Activated naive CD8-positive, alpha-beta T cell (primary cell): Measurements from ENCODE around the gene AFF4.
A peak's percentile ranks its signal among the peaks of the same experiment; 100 is the strongest.

Experiments used
- H3K27ac Mint-ChIP-seq: one replicate; pipeline ENCODE4 v1.8.0; 2021; ENCODE audit warnings: mixed read lengths
- H3K27me3 Mint-ChIP-seq: one replicate; pipeline ENCODE4 v1.8.0; 2021; ENCODE audit warnings: mixed read lengths
- H3K36me3 Mint-ChIP-seq: one replicate; pipeline ENCODE4 v1.8.0; 2021; ENCODE audit warnings: mixed read lengths
- H3K4me1 Mint-ChIP-seq: one replicate; pipeline ENCODE4 v1.8.0; 2021; ENCODE audit warnings: low read depth, mixed read lengths
- H3K4me3 Mint-ChIP-seq: one replicate; pipeline ENCODE4 v1.8.0; 2021; ENCODE audit warnings: mild to moderate bottlenecking, mixed read lengths
- H3K9me3 Mint-ChIP-seq: one replicate; pipeline ENCODE4 v1.8.0; 2021; ENCODE audit warnings: low read depth, mixed read lengths

AFF4 gene

DNA sequence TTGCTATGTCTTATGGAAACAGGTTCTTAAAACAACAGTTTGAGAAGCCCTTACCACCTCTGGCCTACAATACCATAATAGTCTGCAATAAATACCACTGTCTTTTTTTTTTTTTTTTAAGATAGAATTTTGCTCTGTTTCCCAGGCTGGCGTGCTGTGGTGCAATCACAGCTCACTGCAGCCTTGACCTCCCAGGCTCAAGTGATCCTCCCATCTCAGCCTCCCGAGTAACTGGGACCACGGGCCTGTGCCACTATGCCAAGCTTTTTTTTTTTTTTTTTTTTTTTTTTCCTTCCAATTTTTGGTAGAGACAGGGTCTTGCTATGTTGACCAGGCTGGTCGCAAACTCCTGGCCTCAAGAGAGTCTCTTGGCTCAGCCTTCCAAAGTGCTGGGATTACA, 37.0 kb downstream of the AFF4 start:
- Mint-ChIP-seq H3K4me1 (peaks cover 21% of the 10 kb centered on the region), H3K27me3 (no peaks in the 10 kb centered on the region), H3K36me3 (peaks cover 21% of the 10 kb centered on the region), H3K4me3 (no peak overlapping the region), H3K9me3 (no peaks in the 10 kb centered on the region), H3K27ac (no peak overlapping the region)

DNA sequence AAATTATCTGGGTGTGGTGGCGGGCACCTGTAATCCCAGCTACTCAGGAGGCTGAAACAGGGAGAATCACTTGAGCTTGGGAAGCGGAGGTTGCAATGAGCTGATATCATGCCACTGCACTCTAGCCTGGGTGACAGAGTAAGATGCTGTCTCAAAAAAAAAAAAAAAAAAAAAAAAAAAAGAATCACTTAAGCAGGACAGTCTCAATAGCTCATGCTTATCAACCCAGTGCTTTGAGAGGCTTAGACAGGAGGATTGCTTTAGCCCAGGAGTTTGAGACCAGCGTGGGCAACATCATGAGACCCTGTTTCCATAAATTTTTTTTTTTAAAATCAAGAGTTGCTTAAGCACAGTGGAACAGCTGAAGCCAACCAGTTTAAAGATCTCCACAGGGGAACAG, 47.3 kb downstream of the AFF4 start:
- Mint-ChIP-seq H3K27ac (no peak overlapping the region), H3K4me3 (no peak overlapping the region), H3K4me1 (peaks cover 4% of the 10 kb centered on the region), H3K36me3 (peaks cover 7% of the 10 kb centered on the region), H3K27me3 (no peaks in the 10 kb centered on the region), H3K9me3 (no peaks in the 10 kb centered on the region)

DNA sequence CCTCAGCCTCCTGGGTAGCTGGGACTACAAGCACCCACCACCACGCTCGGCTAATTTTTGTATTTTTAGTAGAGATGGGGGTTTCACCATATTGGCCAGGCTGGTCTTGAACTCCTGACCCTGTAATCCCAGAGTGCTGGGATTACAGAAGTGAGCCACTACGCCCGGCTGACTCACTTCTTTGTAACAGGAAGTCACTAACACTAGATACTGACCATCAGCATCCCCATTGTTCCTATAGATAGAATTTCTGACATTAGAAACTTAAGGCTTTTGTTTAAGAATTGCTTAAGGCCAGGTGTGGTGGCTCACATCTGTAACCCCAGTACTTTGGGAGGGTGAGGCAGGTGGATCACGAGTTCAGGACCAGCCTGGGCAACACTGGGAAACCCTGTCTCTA, 47.8 kb downstream of the AFF4 start:
- no peaks in the 10 kb centered on the region for H3K27me3 Mint-ChIP-seq
- H3K4me3 Mint-ChIP-seq: no peak overlapping the region
- peaks cover 6% of the 10 kb centered on the region for H3K36me3 Mint-ChIP-seq
- no peaks in the 10 kb centered on the region for H3K9me3 Mint-ChIP-seq
- H3K27ac Mint-ChIP-seq: no peak overlapping the region
- H3K4me1 Mint-ChIP-seq: peaks cover 3% of the 10 kb centered on the region

DNA sequence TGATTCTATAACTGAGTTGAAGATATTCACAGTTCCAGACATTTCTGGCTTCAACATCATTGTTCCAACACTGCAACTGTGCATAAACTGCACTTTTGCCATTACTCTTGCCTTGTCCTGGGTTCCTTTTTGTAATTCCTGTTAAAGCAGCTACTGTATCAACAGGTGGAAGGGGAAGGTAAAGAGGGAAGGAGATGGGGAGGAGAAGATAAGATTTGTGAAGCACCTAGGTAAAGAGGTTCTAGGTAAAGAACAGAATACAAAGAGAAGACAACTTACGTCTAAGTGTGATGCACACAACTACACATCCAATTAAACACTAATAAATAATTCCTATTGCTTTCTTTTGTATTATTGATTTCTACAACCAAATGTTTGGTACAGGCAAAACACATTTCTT, 53.7 kb downstream of the AFF4 start:
- Mint-ChIP-seq H3K27ac (no peak overlapping the region), H3K36me3 (peaks cover 9% of the 10 kb centered on the region), H3K9me3 (no peaks in the 10 kb centered on the region), H3K4me1 (peaks cover 5% of the 10 kb centered on the region), H3K27me3 (no peaks in the 10 kb centered on the region), H3K4me3 (no peak overlapping the region)

DNA sequence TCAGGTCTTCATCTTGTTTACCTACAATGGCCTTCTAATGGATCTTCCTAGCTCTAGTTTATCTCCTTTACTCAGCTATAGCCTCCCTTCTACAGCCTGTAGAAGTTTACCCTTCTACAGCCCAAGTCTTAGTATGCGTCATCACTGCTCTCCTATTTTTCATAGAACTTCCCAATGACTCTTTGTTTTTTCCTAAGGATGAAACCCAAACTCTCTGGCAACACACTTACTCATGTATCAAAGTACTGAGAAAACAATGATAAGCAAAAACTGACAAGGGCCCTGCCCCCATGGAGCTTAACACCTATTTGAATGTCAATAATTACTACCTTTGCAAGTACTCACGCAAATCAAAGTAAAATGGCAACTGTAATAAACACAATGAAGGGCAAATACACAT, 56.3 kb downstream of the AFF4 start:
- Mint-ChIP-seq H3K4me1 (peaks cover 5% of the 10 kb centered on the region), H3K4me3 (no peak overlapping the region), H3K27ac (no peak overlapping the region), H3K36me3 (peaks cover 8% of the 10 kb centered on the region), H3K27me3 (no peaks in the 10 kb centered on the region), H3K9me3 (no peaks in the 10 kb centered on the region)

DNA sequence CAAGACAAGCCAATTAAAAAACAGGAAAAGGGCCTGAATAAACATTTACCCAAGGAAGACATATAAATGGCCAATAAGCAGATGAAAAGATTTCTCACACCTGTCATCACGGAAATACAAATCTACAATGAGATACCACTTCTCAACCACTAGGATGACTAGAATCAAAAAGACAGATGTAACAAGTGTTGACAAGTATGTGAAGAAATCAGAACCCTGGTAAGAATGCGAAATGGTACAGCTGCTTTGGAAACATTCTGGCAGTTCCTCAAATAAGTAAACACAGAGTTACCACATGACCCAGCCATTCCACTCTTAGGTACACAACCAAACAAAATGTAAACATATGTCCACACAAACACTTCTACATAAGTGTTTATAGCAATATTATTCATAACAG, 57.5 kb downstream of the AFF4 start:
- peaks cover 5% of the 10 kb centered on the region for H3K36me3 Mint-ChIP-seq
- H3K4me3 Mint-ChIP-seq: no peak overlapping the region
- no peaks in the 10 kb centered on the region for H3K27me3 Mint-ChIP-seq
- H3K9me3 Mint-ChIP-seq: no peaks in the 10 kb centered on the region
- H3K27ac Mint-ChIP-seq: no peak overlapping the region
- H3K4me1 Mint-ChIP-seq: peaks cover 5% of the 10 kb centered on the region

DNA sequence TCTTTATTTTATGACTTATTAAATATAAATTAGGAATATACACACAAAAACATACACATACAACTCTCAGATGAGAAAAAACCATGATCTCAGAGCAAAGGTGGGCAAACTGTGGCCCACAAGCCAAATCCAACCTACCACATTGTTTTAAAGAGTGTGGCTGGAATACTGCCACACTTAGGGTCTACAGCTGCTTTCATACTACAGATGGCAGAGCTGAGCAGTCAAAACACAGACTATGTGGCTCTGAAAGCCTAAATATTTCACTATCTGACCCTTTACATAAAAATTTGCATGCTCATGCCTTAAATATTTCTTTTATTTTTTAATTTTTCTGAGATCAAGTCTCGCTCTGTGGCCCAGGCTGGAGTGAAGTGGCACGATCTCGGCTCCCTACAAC, 61.7 kb downstream of the AFF4 start:
- no peak overlapping the region for H3K27ac Mint-ChIP-seq
- H3K36me3 Mint-ChIP-seq: peaks cover 2% of the 10 kb centered on the region
- no peaks in the 10 kb centered on the region for H3K27me3 Mint-ChIP-seq
- H3K4me3 Mint-ChIP-seq: no peak overlapping the region
- H3K9me3 Mint-ChIP-seq: no peaks in the 10 kb centered on the region
- H3K4me1 Mint-ChIP-seq: peaks cover 3% of the 10 kb centered on the region

DNA sequence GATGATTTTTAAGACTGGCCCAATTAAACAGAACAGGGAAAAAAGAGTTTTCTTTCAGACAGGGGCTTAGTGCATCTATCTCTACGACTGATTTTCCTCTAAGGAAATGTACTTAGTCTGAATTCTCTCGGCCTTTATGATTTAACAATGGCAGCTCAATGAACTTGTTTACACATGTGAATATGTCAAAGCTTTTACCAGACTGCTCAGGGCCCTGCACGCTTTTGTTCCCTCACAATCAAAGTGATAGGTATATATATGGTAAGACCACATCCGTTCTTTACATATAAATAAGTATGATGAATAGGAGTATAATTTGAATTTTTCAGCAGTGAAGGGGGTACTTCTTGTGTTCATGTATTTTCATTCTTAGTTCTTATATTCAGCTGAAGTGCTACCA, 62.4 kb downstream of the AFF4 start:
- H3K4me1 Mint-ChIP-seq: peaks cover 3% of the 10 kb centered on the region
- peaks cover 5% of the 10 kb centered on the region for H3K36me3 Mint-ChIP-seq

DNA sequence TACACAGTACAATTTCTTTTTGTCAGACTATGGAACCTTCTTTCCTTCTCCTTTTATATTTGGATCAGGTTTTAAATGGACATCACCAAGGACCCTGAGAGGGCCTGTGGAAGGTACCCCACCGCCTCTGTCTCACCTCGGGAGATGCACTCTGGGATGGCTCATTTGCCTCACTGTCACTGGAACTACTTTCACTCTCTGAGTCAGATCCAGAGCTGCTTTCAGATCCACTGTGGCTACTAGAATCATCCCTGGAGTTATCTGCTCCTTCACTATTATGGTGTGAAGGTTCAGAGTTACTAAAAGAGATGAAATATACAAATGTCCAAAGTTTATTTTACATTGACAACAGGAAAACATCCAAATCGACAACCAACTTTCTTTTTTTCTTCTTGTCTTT, 65.3 kb downstream of the AFF4 start:
- H3K27me3 Mint-ChIP-seq: no peaks in the 10 kb centered on the region
- H3K4me3 Mint-ChIP-seq: no peak overlapping the region
- no peaks in the 10 kb centered on the region for H3K4me1 Mint-ChIP-seq
- peaks cover 5% of the 10 kb centered on the region for H3K36me3 Mint-ChIP-seq
- H3K27ac Mint-ChIP-seq: no peak overlapping the region
- H3K9me3 Mint-ChIP-seq: no peaks in the 10 kb centered on the region

More for the DNA sequence above, 62.4 kb downstream of the AFF4 start:
- no peaks in the 10 kb centered on the region for H3K9me3 Mint-ChIP-seq
- H3K27ac Mint-ChIP-seq: no peak overlapping the region
- H3K27me3 Mint-ChIP-seq: no peaks in the 10 kb centered on the region
- no peak overlapping the region for H3K4me3 Mint-ChIP-seq

DNA sequence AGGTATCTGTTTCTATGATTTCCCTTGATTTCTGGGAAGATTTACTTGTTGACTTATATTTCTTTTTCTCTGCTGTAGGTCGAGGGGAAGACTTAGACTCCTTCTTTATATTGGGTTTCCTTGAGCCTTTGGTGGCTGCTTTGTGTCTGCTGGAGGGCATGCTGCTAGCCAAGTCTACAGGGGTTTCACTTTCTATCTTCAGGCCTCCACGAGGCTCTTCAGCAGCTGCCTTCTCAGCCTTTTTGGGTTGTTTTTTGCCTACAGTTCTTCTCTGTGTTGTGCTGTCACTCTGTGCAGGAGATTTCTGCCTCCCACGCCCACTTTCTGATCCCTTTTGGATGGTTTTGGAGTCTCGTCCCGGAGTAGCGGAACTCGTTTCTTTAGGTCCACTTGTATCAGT, 66.7 kb downstream of the AFF4 start:
- peaks cover 5% of the 10 kb centered on the region for H3K36me3 Mint-ChIP-seq
- no peaks in the 10 kb centered on the region for H3K27me3 Mint-ChIP-seq
- H3K4me1 Mint-ChIP-seq: no peaks in the 10 kb centered on the region
- no peak overlapping the region for H3K4me3 Mint-ChIP-seq
- H3K27ac Mint-ChIP-seq: peak overlapping the region; percentile 4
- H3K9me3 Mint-ChIP-seq: no peaks in the 10 kb centered on the region

DNA sequence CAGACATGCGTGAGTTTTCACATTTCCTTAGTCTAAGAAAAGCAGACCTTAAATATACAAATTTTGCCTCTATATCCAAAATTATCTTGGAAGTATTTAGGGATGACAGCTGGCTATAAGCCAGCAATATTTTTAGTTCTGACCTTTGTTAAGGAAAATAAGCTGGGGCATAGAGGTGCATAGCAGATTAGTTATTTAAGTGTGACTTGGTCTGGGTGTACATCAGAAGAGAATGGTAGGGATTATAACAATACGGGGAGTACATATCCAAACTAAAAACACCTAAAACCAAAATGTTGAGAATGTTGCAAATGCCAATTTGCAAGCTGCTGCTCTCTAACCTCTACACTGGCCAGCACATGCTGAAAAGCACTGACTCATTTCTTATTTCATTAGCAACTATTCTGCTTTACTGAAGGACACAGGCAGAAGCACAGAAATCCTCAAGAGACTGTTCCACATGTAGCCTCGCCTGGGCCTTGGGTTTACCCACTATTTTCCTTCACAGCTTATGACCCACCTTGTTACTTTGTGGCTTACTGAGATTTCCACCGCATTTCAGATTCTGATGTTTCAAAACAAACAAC, 67.6 kb downstream of the AFF4 start:
- H3K27ac Mint-ChIP-seq: no peak overlapping the region
- no peak overlapping the region for H3K4me3 Mint-ChIP-seq
- no peaks in the 10 kb centered on the region for H3K9me3 Mint-ChIP-seq
- H3K27me3 Mint-ChIP-seq: no peaks in the 10 kb centered on the region
- peaks cover 5% of the 10 kb centered on the region for H3K36me3 Mint-ChIP-seq
- no peaks in the 10 kb centered on the region for H3K4me1 Mint-ChIP-seq

DNA sequence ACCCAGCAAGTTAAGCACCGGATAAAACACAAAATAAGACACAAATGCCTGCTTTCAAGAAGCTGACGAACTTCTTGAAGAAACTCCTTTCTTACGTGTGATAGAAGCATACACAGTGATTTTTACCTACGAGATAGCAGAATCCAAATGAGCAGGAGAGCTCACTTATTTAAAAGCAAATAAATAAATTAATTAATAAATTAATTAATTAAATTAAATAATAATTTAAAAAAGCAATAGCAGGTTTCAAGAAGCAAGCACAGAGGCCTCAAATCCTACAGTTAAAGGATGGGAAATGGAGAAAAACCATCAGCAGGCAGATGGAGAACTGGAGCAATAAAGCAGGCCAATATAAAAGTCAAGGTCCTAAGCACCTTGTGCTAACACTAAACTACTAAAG, 72.6 kb downstream of the AFF4 start:
- Mint-ChIP-seq H3K4me3 (no peak overlapping the region), H3K36me3 (peaks cover 2% of the 10 kb centered on the region), H3K9me3 (no peaks in the 10 kb centered on the region), H3K27me3 (no peaks in the 10 kb centered on the region), H3K4me1 (peaks cover 2% of the 10 kb centered on the region), H3K27ac (no peak overlapping the region)

DNA sequence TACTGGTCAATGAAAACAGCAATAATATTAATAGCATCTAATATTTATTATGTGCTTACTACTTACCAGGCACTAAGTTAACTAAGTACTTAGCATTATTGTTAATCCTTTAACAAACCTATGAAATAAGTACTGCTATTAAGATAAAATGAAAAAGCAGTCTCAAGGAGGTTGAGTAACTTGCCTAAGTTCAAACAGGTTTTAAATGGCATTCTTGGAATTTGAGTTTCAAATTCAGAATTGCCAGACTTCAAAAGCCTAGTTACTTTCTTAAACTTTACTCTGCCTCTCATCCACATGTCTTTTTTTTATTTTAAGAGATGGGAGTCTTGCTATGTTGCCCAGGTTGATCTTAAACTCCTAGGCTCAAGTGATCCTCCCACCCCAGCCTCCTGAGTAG, 73.9 kb downstream of the AFF4 start:
- H3K9me3 Mint-ChIP-seq: no peaks in the 10 kb centered on the region
- H3K4me1 Mint-ChIP-seq: peaks cover 4% of the 10 kb centered on the region
- H3K27me3 Mint-ChIP-seq: no peaks in the 10 kb centered on the region
- H3K4me3 Mint-ChIP-seq: no peak overlapping the region
- H3K27ac Mint-ChIP-seq: no peak overlapping the region
- H3K36me3 Mint-ChIP-seq: no peaks in the 10 kb centered on the region

DNA sequence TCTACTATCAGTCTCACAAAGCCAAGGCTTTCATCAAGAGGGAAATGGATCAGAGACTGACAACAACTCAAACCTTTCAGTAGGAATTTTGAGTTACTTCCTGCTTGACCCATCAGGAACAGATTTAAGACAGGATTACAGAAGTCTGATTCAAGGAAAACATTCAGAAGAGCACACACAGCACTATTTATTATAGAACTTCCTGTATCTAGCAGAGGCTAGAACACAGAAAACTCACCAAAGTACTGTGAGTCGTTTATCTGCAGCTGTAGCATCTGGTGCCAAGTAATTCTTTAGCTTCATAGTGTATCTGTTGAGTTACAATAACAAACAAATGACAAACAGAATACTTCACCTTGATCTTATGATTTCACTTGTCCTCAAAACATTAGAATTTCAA, 76.2 kb downstream of the AFF4 start:
- Mint-ChIP-seq H3K36me3 (no peaks in the 10 kb centered on the region), H3K27me3 (no peaks in the 10 kb centered on the region), H3K4me1 (peaks cover 4% of the 10 kb centered on the region), H3K4me3 (no peak overlapping the region), H3K27ac (peak overlapping the region; percentile 6), H3K9me3 (no peaks in the 10 kb centered on the region)

DNA sequence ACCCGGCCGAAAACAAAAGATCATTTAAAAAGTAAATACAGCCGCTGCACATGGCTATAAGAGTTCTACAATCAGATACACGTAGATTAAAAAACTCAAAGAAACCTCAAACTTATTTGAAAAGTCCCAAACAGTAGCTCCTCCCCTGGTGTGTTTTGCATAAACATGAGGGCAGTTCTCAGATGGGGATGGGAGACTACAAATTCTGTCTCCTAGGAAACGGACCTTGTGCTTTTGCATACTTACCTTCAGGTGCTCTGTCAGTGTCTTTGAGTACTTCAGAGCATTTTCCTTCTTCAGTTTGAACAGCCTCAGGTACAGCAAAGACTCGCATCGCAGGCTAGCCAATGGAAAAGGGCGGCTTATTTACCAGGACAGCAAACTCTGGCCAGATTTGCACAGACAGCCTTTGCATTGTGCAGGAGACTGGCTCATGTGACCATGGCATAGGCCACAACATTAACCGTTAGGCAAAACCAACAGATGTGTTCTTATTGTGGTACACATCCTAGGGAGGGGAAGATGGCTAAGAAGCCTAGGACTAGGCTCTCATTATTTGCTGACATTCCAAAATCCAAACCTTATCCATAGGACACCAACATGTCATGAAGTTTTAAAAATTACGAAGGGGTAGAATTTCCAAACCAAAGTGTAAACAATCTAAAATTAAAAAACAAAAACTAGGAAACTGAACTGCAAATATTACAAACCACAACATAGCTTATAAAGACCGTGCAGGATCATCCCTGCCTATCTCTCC, 77.2 kb downstream of the AFF4 start:
- Mint-ChIP-seq H3K27ac (peak overlapping the region; percentile 8), H3K4me1 (peaks cover 4% of the 10 kb centered on the region), H3K9me3 (no peaks in the 10 kb centered on the region), H3K27me3 (no peaks in the 10 kb centered on the region), H3K4me3 (no peak overlapping the region), H3K36me3 (no peaks in the 10 kb centered on the region)

DNA sequence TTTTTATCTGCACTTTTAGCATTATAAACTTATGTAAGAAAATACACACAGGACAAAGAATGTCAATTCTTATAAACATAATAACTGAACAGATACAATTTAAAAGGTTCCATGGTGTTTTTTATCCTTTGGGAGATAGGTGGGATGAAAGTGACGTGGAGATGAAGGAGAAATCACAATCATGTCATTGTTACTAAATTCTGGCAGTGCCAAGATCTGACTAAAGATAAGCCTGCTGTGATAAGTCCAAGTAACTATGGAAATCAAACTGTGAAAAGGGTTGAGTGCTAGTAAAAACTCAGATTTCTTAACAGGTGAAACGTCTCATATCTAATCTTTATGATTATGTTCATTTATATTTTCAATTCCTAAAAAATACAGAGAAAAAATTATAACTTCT, 78.9 kb downstream of the AFF4 start:
- Mint-ChIP-seq H3K4me3 (no peak overlapping the region), H3K27ac (no peak overlapping the region), H3K36me3 (peaks cover 3% of the 10 kb centered on the region), H3K27me3 (no peaks in the 10 kb centered on the region), H3K4me1 (peaks cover 2% of the 10 kb centered on the region), H3K9me3 (no peaks in the 10 kb centered on the region)
